HEK293T (cell line): ENCODE results near the gene C10orf105.

Source experiments
- CTCF ChIA-PET: fragments of 350-600 bp; formaldehyde crosslinking; extraction: SDS; loops from one replicate; lab custom pipeline; 2021; ENCODE audit warnings: antibody characterized with exemption, inconsistent platforms; lab: Yijun Ruan, JAX
- POLR2A ChIA-PET: fragments of 350-600 bp; formaldehyde crosslinking; extraction: SDS; loops from one replicate; lab custom pipeline; 2020; ENCODE audit warnings: antibody characterized with exemption, inconsistent platforms; lab: Yijun Ruan, JAX
- DNase-seq: peaks from one replicate; pipeline ENCODE4 v3.0.0; 2012; ENCODE audit warnings: mixed read lengths; ENCODE audit errors: extremely low spot score
- ARNT ChIP-seq: fragments of 450-650 bp; IDR thresholded peaks from 2 replicates; pipeline ENCODE4 v1.6.1; 2017; ENCODE audit warnings: mild to moderate bottlenecking
- BHLHE40 ChIP-seq: fragments of 450-650 bp; IDR thresholded peaks from 2 replicates; pipeline ENCODE4 v1.6.1; 2016; ENCODE audit warnings: mild to moderate bottlenecking, moderate library complexity, borderline replicate concordance
- CTBP1 ChIP-seq: fragments of 450-650 bp; IDR thresholded peaks from 2 replicates; pipeline ENCODE4 v1.6.1; 2016; ENCODE audit warnings: borderline replicate concordance
- ELF4 ChIP-seq: fragments of 450-650 bp; IDR thresholded peaks from 2 replicates; pipeline ENCODE4 v1.6.1; 2017; ENCODE audit warnings: antibody characterized with exemption
- FOXA1 ChIP-seq: fragments of 450-650 bp; IDR thresholded peaks from 2 replicates; pipeline ENCODE4 v1.6.1; 2016; ENCODE audit warnings: mild to moderate bottlenecking
- FOXK2 ChIP-seq: fragments of 450-650 bp; IDR thresholded peaks from 2 replicates; pipeline ENCODE4 v1.6.1; 2016; ENCODE audit warnings: mild to moderate bottlenecking
- FOXM1 ChIP-seq: fragments of 450-650 bp; IDR thresholded peaks from 2 replicates; pipeline ENCODE4 v1.6.1; 2017; ENCODE audit warnings: mild to moderate bottlenecking, borderline replicate concordance
- HDGF ChIP-seq: fragments of 450-650 bp; IDR thresholded peaks from 2 replicates; pipeline ENCODE4 v1.6.1; 2017; ENCODE audit warnings: antibody characterized with exemption, borderline replicate concordance
- L3MBTL2 ChIP-seq: fragments of 450-650 bp; conservative IDR thresholded peaks from 2 replicates; pipeline ENCODE4 v1.6.1; 2016; ENCODE audit warnings: mild to moderate bottlenecking
- LEF1 ChIP-seq: fragments of 450-650 bp; IDR thresholded peaks from 2 replicates; pipeline ENCODE4 v1.6.1; 2017; ENCODE audit warnings: mild to moderate bottlenecking, borderline replicate concordance
- NFRKB ChIP-seq: fragments of 450-650 bp; IDR thresholded peaks from 2 replicates; pipeline ENCODE4 v1.6.1; 2016; ENCODE audit warnings: mild to moderate bottlenecking, moderate library complexity
- SP1 ChIP-seq: fragments of 450-650 bp; IDR thresholded peaks from 2 replicates; pipeline ENCODE4 v1.6.1; 2017
- SUZ12 ChIP-seq: fragments of 450-650 bp; IDR thresholded peaks from 2 replicates; pipeline ENCODE4 v1.6.1; 2016; ENCODE audit warnings: mild to moderate bottlenecking
- TARDBP ChIP-seq: fragments of 450-650 bp; IDR thresholded peaks from 2 replicates; pipeline ENCODE4 v1.6.1; 2016
- ZNF384 ChIP-seq: fragments of 450-650 bp; IDR thresholded peaks from 2 replicates; pipeline ENCODE4 v1.6.1; 2016
- TF ChIP-seq, protein P1 (sequence below): fragments of 450-650 bp; IDR thresholded peaks from 2 replicates; pipeline ENCODE4 v1.6.1; 2016

C10orf105 gene

DNA sequence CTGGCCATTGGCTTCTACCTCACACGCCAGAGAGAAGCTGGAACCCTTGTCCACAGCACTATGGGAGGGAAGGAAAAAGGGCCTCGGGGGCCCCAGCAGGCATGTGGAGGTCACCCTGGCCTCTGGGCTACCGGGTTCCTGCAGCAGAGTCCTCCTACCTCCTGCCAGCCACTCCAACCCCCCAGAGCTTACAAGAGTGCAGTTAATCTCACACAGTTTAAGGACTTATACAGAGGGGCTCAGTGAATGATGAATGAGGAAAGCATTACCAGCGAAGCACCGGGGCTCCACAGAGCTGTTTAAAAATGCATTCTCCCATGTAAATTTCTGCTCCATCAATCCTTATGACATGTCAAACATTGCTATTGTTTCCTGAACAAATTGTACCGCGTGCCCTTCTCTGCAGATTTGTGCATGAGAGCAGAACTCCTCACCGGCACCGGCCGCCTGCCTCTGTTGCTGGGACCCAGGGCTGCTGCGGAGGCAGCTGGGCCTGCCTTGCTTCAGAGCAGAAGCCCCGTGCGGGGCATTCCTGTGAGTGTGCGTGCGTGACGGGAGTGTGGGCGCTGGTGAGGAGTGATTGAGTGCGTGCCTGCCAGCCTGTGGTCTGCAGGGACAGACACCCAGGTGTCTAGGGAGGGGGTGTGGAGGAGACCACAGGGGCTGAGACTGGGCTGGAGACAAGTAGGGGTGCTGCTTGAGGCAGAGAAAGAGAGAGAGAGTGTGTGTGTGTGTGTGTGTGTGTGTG lies 52.8 kb downstream of the C10orf105 start:
- ChIA-PET POLR2A (no interaction called here), CTCF (no interaction called here)
- no peak for TF ChIP-seq SUZ12
- no peak for TF ChIP-seq TARDBP
- TF ChIP-seq ELF4: no peak
- no peak for TF ChIP-seq FOXM1
- TF ChIP-seq, protein P1, sequence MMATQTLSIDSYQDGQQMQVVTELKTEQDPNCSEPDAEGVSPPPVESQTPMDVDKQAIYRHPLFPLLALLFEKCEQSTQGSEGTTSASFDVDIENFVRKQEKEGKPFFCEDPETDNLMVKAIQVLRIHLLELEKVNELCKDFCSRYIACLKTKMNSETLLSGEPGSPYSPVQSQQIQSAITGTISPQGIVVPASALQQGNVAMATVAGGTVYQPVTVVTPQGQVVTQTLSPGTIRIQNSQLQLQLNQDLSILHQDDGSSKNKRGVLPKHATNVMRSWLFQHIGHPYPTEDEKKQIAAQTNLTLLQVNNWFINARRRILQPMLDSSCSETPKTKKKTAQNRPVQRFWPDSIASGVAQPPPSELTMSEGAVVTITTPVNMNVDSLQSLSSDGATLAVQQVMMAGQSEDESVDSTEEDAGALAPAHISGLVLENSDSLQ: no peak
- no peak for TF ChIP-seq ARNT
- TF ChIP-seq LEF1: no peak
- TF ChIP-seq L3MBTL2: no peak
- TF ChIP-seq FOXK2: no peak
- TF ChIP-seq NFRKB: no peak
- no peak for TF ChIP-seq SP1
- no peak for TF ChIP-seq HDGF
- no peak for TF ChIP-seq BHLHE40
- TF ChIP-seq ZNF384: no peak
- TF ChIP-seq CTBP1: no peak
- TF ChIP-seq FOXA1: no peak
- no peak for DNase-seq

DNA sequence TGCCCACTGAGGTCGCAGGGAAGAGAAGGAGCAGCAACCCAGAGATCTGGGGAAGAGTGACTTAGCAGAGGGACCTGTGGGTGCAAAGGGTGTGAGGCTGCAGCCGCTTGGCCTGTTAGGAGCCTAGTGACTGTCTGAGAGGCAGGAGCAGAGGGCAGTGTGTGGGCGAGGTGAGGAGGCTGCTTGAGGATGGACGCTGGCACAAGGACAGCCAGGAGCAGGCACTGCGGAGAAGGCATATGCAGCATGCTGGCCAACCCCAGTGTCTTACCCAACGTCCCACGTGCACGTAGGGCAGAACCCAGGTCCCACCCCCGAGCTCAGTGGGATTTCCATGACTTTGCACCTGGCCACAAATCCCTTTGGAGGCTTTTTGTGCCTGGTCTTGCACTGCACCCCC lies 54.1 kb downstream of the C10orf105 start:
- CTCF ChIA-PET: interaction anchor here (1.2 kb wide), 1 partner anchor 19 kb away, joined by 3 read pairs; no protein-coding TSS in a partner anchor
- no peak for DNase-seq
- POLR2A ChIA-PET: no interaction called here
- TF ChIP-seq CTBP1: no peak
- TF ChIP-seq HDGF: no peak
- TF ChIP-seq SP1: no peak
- TF ChIP-seq SUZ12: no peak
- TF ChIP-seq, protein P1: no peak
- TF ChIP-seq BHLHE40: no peak
- no peak for TF ChIP-seq FOXA1
- no peak for TF ChIP-seq TARDBP
- no peak for TF ChIP-seq FOXM1
- no peak for TF ChIP-seq NFRKB
- no peak for TF ChIP-seq L3MBTL2
- TF ChIP-seq LEF1: no peak
- TF ChIP-seq FOXK2: no peak
- no peak for TF ChIP-seq ZNF384

DNA sequence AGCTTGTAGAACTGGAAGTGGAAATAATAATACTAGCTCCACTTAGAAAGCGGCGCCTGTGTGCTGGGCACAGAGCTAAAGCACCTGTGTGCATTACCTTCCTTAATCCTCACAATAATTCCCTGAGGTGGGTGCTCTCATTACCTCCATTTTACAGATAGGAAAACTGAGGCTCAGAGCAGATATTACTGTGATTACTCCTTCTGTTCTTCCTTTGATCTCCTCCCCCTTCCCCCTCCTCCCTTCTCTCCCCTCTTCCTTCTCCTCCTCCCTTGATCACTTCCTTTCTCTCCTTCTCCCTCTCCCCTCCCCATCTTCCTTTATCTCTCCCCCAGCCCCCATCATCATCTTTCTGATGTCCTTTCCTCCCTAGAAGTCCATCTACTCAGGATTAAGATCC lies 55.0 kb downstream of the C10orf105 start:
- DNase-seq: no peak
- ChIA-PET CTCF (interaction anchor here (0.7 to 1.2 kb wide), 3 partner anchors 9 to 22 kb away, joined by 3 to 4 read pairs (median 3); no protein-coding TSS in a partner anchor), POLR2A (no interaction called here)
- no peak for TF ChIP-seq ARNT
- TF ChIP-seq, protein P1: no peak
- no peak for TF ChIP-seq ELF4

DNA sequence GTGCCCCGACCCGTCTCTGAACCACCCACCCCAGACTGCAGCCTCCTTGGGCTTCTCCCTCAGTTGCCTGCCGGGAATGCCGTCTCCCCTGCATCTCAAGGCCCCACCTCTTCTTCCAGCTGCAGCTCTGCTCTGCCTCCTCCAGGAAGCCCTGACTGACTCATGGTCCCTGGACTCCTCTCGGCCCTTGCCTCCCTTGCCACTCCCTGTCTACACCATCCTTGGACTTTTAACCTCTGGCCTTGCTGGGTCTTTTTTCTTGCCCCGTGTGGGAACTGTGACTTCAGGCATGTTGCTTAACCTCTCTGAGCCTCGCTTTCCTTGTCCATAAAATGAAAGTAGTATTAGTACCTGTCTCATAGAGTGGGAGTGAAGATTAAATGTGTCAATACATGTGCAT lies 56.3 kb downstream of the C10orf105 start:
- CTCF ChIA-PET: no interaction called here
- no peak for TF ChIP-seq LEF1
- no peak for TF ChIP-seq SP1
- no peak for TF ChIP-seq FOXA1
- TF ChIP-seq CTBP1: no peak
- no peak for TF ChIP-seq SUZ12
- DNase-seq: no peak
- POLR2A ChIA-PET: no interaction called here

DNA sequence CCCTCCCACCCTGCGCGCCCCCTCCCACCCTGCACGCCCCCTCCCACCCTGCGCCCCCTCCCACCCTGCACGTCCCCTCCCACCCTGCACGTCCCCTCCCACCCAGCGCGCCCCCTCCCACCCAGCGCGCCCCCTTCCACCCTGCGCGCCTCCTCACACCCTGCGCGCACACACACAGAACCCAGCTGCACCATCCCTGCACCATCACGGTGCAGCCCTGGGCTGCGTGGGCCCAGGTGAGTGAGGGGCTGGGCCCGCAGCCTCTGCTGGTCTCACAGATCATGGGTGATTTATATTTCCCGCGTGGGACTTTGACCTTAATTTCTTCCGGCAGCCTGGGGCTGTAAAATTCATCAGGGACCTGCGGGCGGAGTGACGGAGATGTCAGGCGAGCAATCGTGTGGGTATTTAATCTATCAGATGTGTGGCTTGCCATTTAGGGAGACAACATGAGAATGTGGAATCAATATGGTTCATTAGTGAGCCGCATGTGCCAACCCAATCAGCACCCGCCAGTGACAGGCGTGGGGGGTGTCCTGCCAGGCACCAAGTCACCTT lies 57.7 kb downstream of the C10orf105 start:
- no peak for DNase-seq
- POLR2A ChIA-PET: no interaction called here
- TF ChIP-seq TARDBP (no peak), SUZ12 (no peak), FOXM1 (no peak), NFRKB (no peak), ELF4 (no peak), FOXK2 (no peak), FOXA1 (no peak), CTBP1 (no peak), LEF1 (no peak), SP1 (no peak), L3MBTL2 (no peak), ARNT (no peak), HDGF (no peak), ZNF384 (no peak), BHLHE40 (no peak)
- TF ChIP-seq, protein P1: no peak
- CTCF ChIA-PET: no interaction called here
